HG02852 (cell line): ENCODE data around the gene TIMM9.
"Not testable (repeated sequence)": the region's sequence is repeated elsewhere in the genome, so short reads cannot be mapped to it uniquely, and the experiment has no call there.

ENCODE experiments used
- ATAC-seq: cut with Tn5 transposase; IDR thresholded peaks from one replicate; pipeline ENCODE4 v1.9.1; 2021; ENCODE audit warnings: mild to moderate bottlenecking, moderate library complexity; ENCODE audit not compliant: unreplicated experiment

The TIMM9 gene

DNA sequence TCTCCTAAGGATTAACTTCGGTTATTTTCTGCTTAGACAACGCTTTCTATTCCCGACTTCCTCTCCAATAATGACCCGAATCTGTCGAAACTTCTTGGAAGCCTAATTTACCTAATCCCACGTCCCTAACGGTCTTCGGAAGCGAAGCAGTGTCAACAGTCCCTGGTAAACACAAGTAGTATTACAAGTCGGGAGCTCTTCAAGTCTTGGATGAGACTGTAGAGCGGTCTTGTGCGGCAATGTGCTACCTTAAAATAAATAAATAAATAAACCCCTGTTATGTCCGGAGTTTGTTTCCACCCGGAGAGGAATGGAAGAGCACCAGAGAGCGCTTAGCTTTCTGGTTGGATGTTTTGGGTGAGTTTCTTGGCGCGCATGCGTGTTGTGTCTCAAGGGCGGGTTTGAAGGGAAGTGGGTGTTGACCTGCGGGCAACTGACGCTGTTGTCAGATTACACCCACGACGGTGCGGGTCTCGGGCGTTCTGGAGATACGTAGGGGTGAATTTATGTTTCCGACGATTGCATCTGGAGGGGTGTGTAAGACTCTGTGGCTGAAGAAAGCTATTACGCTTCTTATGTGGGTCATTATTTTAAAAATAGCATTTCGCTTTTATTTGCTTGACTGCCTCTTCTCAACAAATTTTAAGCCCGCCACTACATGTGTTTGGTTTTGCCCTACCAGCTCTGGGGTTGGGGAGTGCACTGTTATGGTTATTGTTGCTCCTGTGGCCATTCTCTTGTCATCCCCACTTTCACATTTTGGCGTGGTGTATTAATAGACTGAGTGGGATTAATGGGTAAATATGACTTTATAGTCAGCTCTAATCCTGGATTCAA, at the start of gene TIMM9, which contains the start of gene KIAA0586:
TIMM9 (minus strand) TSS at position 251 of the 837 bp plus-strand sequence. CDS start 15,586 bp downstream, outside the sequence.
KIAA0586 (plus strand) TSS at position 439 of the 837 bp plus-strand sequence. CDS start 546 bp downstream, outside the sequence.
- ATAC-seq, result peak; percentile 88

DNA sequence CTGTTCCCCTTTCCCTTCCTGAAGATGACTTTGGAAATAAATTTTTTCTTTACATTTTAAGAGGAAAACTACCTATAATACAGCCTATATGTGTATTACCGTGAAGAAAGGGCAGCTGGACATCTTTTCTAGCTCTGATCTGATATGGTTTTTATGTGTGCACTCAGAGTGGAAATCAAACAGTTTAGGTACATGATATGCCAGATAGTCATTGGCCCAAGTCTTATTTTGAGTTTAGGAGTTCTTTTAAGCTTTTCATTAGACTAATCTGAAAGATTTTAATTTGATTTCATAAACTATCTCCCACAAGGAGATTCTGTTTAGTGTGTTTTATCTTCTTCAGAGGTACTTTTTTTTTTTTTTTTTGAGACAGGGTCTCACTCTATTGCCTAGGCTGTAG, 49.0 kb upstream of the TIMM9 start:
- no peak for ATAC-seq

DNA sequence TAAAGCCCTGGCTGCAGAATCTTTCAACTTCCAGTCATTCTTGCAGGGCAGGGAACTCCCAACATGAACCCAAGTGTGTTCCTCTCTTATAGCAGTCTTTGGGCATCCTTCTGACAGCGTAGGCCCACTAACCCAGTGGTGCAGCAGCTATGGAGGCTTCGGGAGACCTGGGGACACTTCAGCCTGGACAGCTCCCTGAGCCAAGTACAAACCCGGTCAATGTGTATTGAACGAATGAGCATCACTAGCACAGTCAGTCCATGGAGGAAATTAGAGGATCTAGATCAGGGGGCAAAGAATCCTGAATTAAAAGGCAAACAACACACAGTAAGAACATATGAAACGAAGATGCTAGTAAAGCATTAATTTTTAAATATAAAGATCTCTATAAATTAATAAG, 42.0 kb upstream of the TIMM9 start:
- ATAC-seq, result no peak

DNA sequence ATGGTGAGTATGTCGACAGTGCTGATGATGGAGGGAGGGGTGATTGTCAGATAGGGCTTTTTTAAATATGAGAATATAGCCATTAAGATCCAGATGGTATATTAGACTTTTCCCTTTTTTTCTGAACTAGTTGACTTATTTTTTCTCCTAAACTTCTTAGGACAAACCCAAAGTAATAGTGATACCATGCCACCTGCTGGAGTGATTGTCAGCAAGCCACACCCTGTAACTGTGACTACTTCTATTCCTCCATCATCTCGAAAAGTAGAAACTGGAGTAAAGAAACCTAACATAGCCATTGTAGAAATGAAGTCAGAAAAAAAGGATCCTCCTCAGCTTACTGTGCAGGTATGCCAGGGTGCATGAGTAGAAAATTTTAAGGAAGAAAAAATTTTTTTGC, 40.2 kb upstream of the TIMM9 start:
- no peak for ATAC-seq

DNA sequence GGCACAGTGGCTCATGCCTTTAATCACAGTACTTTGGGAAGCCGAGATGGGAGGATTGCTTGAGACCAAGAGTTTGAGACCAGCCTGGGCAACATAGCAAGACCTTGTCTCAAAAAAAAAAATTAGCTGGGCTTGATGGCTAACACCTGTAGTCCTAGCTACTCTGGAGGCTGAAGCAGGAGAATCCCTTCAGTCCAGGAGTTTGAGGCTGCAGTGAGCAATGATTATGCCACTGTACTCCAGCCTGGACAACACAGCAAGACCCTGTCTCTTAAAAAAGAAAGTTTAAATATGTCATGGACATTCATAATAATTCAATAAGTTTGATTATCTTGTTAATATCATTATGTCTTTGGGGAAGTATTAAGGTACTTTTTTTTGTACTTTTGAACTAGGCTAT, 39.1 kb upstream of the TIMM9 start:
- ATAC-seq, result no peak

DNA sequence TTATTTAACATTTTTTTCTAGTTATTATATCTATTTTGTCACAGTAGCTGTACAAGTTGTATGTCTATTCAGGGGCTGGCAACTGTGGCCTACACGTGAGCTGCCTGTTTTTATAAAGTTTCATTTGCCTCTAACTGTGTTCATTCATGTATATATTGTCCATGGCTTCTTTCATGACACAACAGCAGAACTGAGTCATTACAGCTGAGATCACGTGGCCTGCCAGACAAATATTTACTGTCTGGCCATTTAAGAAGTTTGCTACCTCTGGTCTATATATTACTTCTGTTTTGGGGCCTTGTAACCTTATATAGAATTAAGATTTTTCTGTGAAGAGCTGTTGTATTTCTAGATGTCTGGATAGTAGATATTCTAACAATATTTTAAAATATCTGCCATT, 38.1 kb upstream of the TIMM9 start:
- ATAC-seq, result no peak

DNA sequence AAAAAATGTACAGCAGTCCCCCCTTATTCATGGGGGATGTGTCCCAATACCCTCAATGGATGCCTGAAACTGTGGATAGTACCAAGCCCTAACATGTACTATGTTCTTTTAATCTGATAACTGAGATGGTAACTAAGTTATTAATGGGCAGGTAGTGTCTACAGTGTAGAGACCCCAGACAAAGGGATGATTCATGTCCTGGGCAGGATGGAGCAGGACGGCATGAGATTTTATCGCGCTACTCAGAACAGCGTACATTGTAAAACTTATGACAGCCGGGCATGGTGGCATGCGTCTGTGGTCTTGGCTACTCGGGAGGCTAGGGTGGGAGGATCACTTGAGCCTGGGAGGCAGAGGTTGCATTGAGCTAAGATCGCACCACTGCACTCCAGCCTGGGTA, 37.3 kb upstream of the TIMM9 start:
- ATAC-seq, result no peak

DNA sequence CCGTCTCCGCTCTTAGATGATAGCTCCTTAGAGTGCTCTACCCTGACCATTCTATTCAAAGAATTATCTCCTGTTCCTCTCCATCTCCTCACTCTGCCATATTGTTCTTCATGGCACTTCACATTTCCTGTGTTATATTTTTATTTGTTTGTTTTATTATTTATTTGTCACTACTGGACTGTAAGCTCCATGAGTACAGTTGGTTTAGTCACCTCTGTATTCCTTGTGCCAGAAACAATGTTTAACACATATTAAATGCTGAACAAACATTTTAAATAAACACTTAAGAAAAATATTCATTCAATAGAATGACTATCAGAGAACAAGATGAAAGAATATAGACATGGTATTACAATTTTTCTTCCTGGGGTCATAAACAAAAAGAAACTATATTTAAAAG, 35.8 kb upstream of the TIMM9 start:
- ATAC-seq, result no peak

DNA sequence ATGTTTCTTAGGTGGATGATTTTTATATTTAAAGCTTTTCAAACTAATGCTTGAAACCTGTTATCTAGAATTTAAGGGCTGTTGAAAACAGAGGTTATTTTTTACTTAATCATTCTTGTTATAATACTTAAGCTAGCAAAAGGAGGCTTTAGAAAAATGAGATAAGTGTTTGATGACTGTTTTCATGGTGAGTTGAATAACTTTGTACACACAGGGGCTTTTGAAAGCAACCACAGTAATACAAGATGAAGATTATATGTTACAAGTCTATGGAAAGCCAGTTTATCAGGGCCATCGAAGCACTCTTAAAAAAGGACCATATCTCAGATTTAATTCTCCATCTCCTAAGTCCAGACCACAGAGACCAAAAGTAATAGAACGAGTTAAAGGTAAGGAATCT, 33.4 kb upstream of the TIMM9 start:
- ATAC-seq, result no peak

DNA sequence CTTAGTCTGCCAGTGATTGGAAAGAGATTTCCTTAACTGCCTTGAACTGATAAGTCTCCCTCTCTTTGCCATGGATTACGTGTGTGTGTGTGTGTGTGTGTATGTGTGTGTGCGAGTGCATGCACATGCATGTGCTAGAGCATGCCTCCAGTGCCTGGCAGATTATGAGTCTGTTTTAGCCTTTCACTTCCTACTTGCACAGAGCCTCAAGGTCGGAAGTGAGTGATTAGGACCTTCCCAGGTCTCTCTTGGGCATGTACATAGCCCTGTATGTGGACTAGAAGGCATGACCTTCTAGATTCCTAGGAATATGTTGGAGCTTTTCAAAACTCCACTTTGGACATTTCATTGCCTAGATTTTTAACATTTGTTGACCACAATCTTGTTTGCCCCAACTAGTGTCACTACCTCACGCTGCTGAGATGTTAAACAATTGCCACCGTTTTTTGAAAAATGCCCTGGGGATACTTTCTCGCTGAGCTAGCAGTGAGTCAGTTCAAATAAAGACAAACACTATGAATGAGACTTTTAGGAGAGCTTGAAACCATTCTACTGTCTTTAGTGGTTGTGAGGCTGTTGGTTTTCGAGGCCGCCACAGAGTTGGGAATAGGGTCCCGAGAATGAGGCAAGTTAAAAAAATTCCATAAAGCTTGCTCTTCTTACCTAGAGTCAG, 28.4 kb upstream of the TIMM9 start:
- no peak for ATAC-seq

DNA sequence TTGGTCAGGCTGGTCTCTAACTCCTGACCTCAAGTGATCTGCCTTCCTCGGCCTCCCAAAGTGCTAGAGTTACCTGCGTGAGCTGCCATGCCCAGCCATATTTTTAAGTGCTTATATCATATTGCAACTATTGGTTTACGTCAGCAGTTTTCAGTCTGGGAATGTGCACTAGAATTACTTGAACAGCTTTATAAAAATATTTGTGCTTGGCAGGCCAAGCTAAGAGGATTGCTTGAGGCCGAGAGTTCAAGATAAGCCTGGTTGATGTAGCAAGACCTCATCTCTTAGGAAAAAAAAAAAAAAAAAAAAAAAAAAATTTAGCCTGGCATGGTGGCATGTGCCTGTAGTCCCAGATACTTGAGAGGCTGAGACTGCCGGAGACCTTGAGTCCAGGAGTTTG, 17.3 kb upstream of the TIMM9 start:
- ATAC-seq, result no peak

DNA sequence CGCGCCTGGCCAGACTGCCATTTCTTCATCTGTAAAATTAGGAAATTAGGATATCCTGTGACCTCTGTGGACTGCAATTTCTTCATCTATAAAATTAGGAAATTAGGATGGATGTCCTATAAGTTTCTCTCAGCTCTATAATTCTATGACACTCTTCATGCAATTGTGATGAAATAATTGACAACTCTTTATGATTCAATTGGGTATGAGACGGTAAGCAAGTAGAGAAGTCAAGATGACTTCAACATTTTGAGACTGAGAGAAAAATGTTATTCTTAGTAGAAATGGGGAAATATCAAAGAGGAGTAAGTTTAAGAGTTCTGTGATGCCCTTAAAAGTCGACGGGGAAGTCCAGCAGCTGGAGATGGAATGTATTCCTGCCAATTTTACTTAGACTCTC, 12.1 kb upstream of the TIMM9 start:
- ATAC-seq, result no peak

GRCh38 chr14:58430156-58430555, 2.8 kb upstream of the TIMM9 start:
- no peak for ATAC-seq

DNA sequence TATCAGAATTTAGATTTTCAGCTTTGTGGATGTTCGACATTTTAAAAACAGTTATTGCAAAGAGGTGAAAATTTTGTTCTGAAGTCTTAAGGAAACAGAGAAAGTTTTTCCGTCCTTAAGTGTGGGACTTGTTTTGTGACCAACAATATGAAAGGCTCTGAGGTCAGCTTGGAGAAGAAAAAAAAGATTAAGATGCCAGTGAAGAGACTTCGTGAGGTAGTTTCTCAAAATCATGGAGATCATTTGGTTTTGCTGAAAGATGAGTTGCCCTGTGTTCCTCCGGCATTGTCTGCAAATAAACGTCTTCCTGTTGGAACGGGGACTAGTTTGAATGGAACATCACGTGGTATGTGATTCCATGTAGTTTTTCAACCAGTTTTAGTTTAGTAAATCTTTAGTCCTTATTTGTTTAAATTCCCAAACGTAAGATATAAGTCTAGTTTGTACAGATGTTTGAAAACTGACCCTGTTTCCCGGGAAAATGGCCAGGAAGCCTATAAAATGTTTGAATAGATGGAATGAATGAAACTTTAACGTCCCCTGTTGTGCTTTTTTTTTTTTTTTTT, 870 bp upstream of the TIMM9 start:
- ATAC-seq, result no peak

DNA sequence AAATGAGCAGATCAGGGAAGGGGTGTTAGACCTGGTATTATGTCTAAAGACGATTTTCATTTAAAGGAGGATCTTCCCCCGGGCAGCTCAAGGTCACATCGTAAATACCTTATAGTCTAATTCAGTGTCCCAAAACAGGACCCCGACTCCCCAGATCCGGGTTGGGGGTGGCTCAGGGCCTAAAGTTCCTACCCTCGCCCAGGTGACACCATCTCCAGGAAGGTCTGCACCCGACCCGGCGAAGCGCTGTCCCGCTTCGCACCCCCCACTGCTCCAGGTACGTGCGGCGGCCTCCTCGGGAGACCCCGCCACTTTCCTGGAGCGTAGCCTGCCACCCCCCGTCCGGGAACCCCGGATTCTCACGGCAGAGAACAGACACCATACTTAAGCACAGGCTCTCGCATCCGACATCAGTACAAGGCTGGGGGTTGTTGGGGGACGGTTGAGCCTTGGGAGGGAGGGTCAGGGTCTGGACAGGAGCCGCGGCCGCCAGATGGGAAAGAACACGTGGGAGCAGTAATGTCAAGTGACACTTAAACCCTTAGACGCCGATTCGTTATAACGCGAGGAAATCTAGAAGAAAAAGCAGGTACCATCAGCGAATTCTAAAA, 556 bp downstream of the TIMM9 start:
- ATAC-seq, result peak; percentile 36

- not testable (repeated sequence) for ATAC-seq
These were observed 10.4 kb downstream of the TIMM9 start for GRCh38 chr14:58416934-58417333.

GRCh38 chr14:58415636-58416547, 11.4 kb downstream of the TIMM9 start:
- ATAC-seq, result no peak

- ATAC-seq, result no peak
These were observed 12.5 kb downstream of the TIMM9 start for GRCh38 chr14:58414845-58415244.

GRCh38 chr14:58408681-58409215, 18.6 kb downstream of the TIMM9 start:
- no peak for ATAC-seq

DNA sequence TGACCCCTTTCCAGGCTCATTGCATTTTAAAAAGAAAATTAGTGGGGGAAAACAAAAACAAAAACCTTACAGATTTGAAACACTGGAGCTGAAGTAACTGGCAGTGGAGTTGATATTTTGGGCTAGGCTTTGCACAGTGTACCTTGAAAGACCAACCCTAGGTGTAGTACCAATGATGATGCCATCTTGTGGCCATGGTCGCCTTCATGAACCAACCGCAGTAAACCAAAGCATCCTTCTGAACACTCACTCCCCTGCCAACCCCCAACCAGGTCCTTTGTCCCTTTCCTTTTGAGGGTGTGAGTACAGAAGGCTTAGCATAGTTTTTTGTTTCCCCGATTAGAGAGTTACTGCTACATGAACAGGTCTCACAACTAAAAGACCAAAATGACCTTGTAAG, 25.7 kb downstream of the TIMM9 start:
- ATAC-seq, result no peak
